Neural cell (in vitro differentiated cells): Measurements from ENCODE around the gene WHAMM. TPM values are rescaled to one million over a fixed set of nuclear protein-coding genes. Genes with fewer than 3 reads are reported as not detected.

Experiments
- H2AFZ ChIP-seq: fragments of 200-600, 300-800 bp; sonication (generic), shearing (Covaris generic); 2 replicates; pipeline ENCODE4 v1.6.0; 2014; ENCODE audit warnings: low read depth, mild to moderate bottlenecking, antibody characterized with exemption, low read length, moderate library complexity
- H3F3A ChIP-seq: fragments of 200-600 bp; shearing (Covaris generic); 2 replicates; pipeline ENCODE4 v1.6.1; 2016; ENCODE audit warnings: mild to moderate bottlenecking, moderate library complexity, mixed read lengths, antibody characterized with exemption, low read length; ENCODE audit not compliant: insufficient read depth, poor library complexity, severe bottlenecking
- H3K27ac ChIP-seq: fragments of 200-600, 300-800 bp; sonication (generic), shearing (Covaris generic); 2 replicates; pipeline ENCODE4 v1.5.1; 2014; ENCODE audit warnings: mild to moderate bottlenecking, low read length, moderate library complexity
- H3K27me3 ChIP-seq: fragments of 300-800, 200-600 bp; sonication (generic), shearing (Covaris generic); 2 replicates; pipeline ENCODE4 v1.6.0; 2014; ENCODE audit warnings: mild to moderate bottlenecking, low read depth, low read length, moderate library complexity; ENCODE audit not compliant: insufficient read depth
- H3K36me3 ChIP-seq: fragments of 300-800, 200-600 bp; sonication (generic), shearing (Covaris generic); 2 replicates; pipeline ENCODE4 v1.5.1; 2014; ENCODE audit warnings: mild to moderate bottlenecking, antibody characterized with exemption, low read length, moderate library complexity; ENCODE audit not compliant: insufficient read depth
- H3K4me2 ChIP-seq: fragments of 300-800, 200-600 bp; sonication (generic), shearing (Covaris generic); 2 replicates; pipeline ENCODE4 v1.6.0; 2014; ENCODE audit warnings: mild to moderate bottlenecking, low read length
- H3K4me3 ChIP-seq: fragments of 300-800, 200-600 bp; sonication (generic), shearing (Covaris generic); 2 replicates; pipeline ENCODE4 v1.5.1; 2014; ENCODE audit warnings: mild to moderate bottlenecking, low read length, moderate library complexity
- H3K79me2 ChIP-seq: fragments of 200-600 bp; shearing (Covaris generic); replicated peaks from 2 replicates; pipeline ENCODE4 v1.6.0; 2014; ENCODE audit warnings: mild to moderate bottlenecking, low read length, moderate library complexity; ENCODE audit not compliant: insufficient read depth
- H3K9ac ChIP-seq: fragments of 300-800, 200-600 bp; sonication (generic), shearing (Covaris generic); 2 replicates; pipeline ENCODE4 v1.6.1; 2016; ENCODE audit warnings: mild to moderate bottlenecking, low read length, mixed read lengths
- H3K9me2 ChIP-seq: fragments of 200-600 bp; shearing (Covaris generic); 2 replicates; pipeline ENCODE4 v1.6.1; 2016; ENCODE audit warnings: mild to moderate bottlenecking, low read length, mixed read lengths; ENCODE audit not compliant: insufficient read depth
- H3K9me3 ChIP-seq: fragments of 200-600, 300-800 bp; sonication (generic), shearing (Covaris generic); 2 replicates; pipeline ENCODE4 v1.6.1; 2016; ENCODE audit warnings: mild to moderate bottlenecking, mixed run types, low read length, moderate library complexity, mixed read lengths
- H4K20me1 ChIP-seq: fragments of 200-600 bp; shearing (Covaris generic); 2 replicates; pipeline ENCODE4 v1.6.1; 2016; ENCODE audit warnings: mild to moderate bottlenecking, mixed run types; ENCODE audit not compliant: insufficient read depth
- CTCF ChIP-seq: fragments of 450-650 bp; IDR thresholded peaks from 2 replicates; pipeline ENCODE4 v1.5.1; 2014; ENCODE audit warnings: antibody characterized with exemption, mild to moderate bottlenecking, moderate library complexity; ENCODE audit not compliant: poor library complexity, severe bottlenecking
- EP300 ChIP-seq: fragments of 450-650 bp; conservative IDR thresholded peaks from 2 replicates; pipeline ENCODE4 v1.6.1; 2014; ENCODE audit warnings: antibody characterized with exemption, mild to moderate bottlenecking, moderate library complexity; ENCODE audit not compliant: poor library complexity, severe bottlenecking
- EZH2 ChIP-seq: fragments of 200-600, 300-800 bp; shearing (Covaris generic), sonication (generic); IDR thresholded peaks from 2 replicates; pipeline ENCODE4 v1.6.1; 2014; ENCODE audit warnings: antibody characterized with exemption, low read length, borderline replicate concordance, mild to moderate bottlenecking; ENCODE audit not compliant: insufficient read depth, poor library complexity, severe bottlenecking
- MXI1 ChIP-seq: fragments of 450-650 bp; conservative IDR thresholded peaks from 2 replicates; pipeline ENCODE4 v1.6.1; 2014; ENCODE audit warnings: antibody characterized with exemption, mild to moderate bottlenecking; ENCODE audit not compliant: poor library complexity, severe bottlenecking
- POLR2AphosphoS5 ChIP-seq: IDR thresholded peaks from 2 replicates; pipeline ENCODE4 v1.6.1; 2012
- RAD21 ChIP-seq: fragments of 450-650 bp; conservative IDR thresholded peaks from 2 replicates; pipeline ENCODE4 v1.6.1; 2014; ENCODE audit warnings: antibody characterized with exemption, mild to moderate bottlenecking, moderate library complexity
- REST ChIP-seq: IDR thresholded peaks from 2 replicates; pipeline ENCODE4 v1.6.1; 2012; ENCODE audit warnings: borderline replicate concordance
- SMC3 ChIP-seq: fragments of 450-650 bp; conservative IDR thresholded peaks from 2 replicates; pipeline ENCODE4 v1.6.1; 2014; ENCODE audit warnings: antibody characterized with exemption, mild to moderate bottlenecking, moderate library complexity; ENCODE audit not compliant: poor library complexity
- TAF1 ChIP-seq: IDR thresholded peaks from 2 replicates; pipeline ENCODE4 v1.6.1; 2012; ENCODE audit warnings: low read depth
- polyA plus RNA-seq: library from polyadenylated mRNA; depleted of rRNA; stranded (reverse); fragments of >200 nt; gene quantifications from 2 replicates; pipeline ENCODE4 v1.2.3, GENCODE V29; 2014

Gene WHAMM
- polyA plus RNA-seq, 1 donor from 2014 or later: 2.8 TPM

GRCh38 chr15:82789491-82789890 is 19.9 kb upstream of the WHAMM start:
- H3K27me3 ChIP-seq: no peaks in the 10 kb centered on the region
- H4K20me1 ChIP-seq: no peaks in the 10 kb centered on the region
- no peaks in the 10 kb centered on the region for H3K79me2 ChIP-seq
- no peak overlapping the region for H2AFZ ChIP-seq
- no peak overlapping the region for H3K27ac ChIP-seq
- TF ChIP-seq POLR2AphosphoS5 (no peak), CTCF (no peak), RAD21 (no peak), SMC3 (no peak), TAF1 (no peak), MXI1 (no peak), EZH2 (no peak), REST (no peak), EP300 (no peak)
- no peaks in the 10 kb centered on the region for H3K9me3 ChIP-seq
- no peaks in the 10 kb centered on the region for H3K36me3 ChIP-seq
- H3K4me2 ChIP-seq: no peak overlapping the region
- H3K9me2 ChIP-seq: no peaks in the 10 kb centered on the region
- no peak overlapping the region for H3K4me3 ChIP-seq
- no peaks in the 10 kb centered on the region for H3F3A ChIP-seq
- H3K9ac ChIP-seq: no peak overlapping the region

GRCh38 chr15:82790321-82790720 is 19.1 kb upstream of the WHAMM start:
- Histone ChIP-seq H2AFZ (no peak overlapping the region), H3K4me2 (no peak overlapping the region), H3K9me2 (no peaks in the 10 kb centered on the region), H3F3A (no peaks in the 10 kb centered on the region), H4K20me1 (no peaks in the 10 kb centered on the region), H3K9me3 (no peaks in the 10 kb centered on the region), H3K4me3 (no peak overlapping the region), H3K79me2 (no peaks in the 10 kb centered on the region), H3K27me3 (no peaks in the 10 kb centered on the region), H3K9ac (no peak overlapping the region), H3K27ac (no peak overlapping the region), H3K36me3 (no peaks in the 10 kb centered on the region)
- TF ChIP-seq RAD21 (no peak), EP300 (no peak), CTCF (no peak), POLR2AphosphoS5 (no peak), TAF1 (no peak), EZH2 (no peak), SMC3 (no peak), REST (no peak), MXI1 (no peak)
